HG03139 (cell line): ENCODE measurements around the gene PLCZ1.

Source experiments
- ATAC-seq: cut with Tn5 transposase; IDR thresholded peaks from one replicate; pipeline ENCODE4 v1.9.1; 2021; ENCODE audit not compliant: unreplicated experiment

The PLCZ1 gene

DNA sequence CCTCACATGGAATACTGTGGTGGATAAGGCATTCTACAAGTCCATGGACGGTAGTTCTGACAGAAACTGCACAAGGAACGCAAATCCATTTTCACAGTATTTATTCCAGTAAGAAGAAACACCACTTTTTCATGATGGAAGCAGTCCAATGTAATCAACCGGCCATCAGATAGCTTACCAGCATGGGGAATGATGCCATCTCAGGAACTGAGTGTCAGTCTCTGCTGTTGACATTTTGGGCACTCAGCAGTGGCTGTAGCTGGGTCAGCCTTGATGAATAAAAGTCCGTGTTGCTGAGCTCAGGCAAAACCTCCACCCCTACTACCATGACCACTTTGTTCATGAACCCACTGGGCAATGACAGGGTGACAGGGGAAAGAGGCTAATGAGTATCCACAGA lies 103.4 kb downstream of the PLCZ1 start:
- no peak for ATAC-seq
